Measurements from ENCODE around the gene ERF. TPM values are rescaled to one million over a fixed set of nuclear protein-coding genes. Genes with fewer than 3 reads are reported as not detected.

The ERF gene
- total RNA-seq, 1 donor, result 30.4 TPM

- DNase-seq (ENCODE audit: low read depth), result no peak
- no peak overlapping the region for H3K4me3 ChIP-seq (ENCODE audit: low read depth, low read length)
- no peak for TF ChIP-seq CTCF (IDR thresholded peaks at IDR 0.05; ENCODE audit: insufficient read depth, low read length)
Measured at GRCh38 chr19:42271861-42272534, 17.1 kb upstream of the ERF start.

GRCh38 chr19:42271045-42271419, 16.1 kb upstream of the ERF start:
- no peak for TF ChIP-seq CTCF (IDR thresholded peaks at IDR 0.05; ENCODE audit: insufficient read depth, low read length)
- peak overlapping the region; percentile 89 for H3K4me3 ChIP-seq (ENCODE audit: low read depth, low read length)
- no peak for DNase-seq (ENCODE audit: low read depth)

DNA sequence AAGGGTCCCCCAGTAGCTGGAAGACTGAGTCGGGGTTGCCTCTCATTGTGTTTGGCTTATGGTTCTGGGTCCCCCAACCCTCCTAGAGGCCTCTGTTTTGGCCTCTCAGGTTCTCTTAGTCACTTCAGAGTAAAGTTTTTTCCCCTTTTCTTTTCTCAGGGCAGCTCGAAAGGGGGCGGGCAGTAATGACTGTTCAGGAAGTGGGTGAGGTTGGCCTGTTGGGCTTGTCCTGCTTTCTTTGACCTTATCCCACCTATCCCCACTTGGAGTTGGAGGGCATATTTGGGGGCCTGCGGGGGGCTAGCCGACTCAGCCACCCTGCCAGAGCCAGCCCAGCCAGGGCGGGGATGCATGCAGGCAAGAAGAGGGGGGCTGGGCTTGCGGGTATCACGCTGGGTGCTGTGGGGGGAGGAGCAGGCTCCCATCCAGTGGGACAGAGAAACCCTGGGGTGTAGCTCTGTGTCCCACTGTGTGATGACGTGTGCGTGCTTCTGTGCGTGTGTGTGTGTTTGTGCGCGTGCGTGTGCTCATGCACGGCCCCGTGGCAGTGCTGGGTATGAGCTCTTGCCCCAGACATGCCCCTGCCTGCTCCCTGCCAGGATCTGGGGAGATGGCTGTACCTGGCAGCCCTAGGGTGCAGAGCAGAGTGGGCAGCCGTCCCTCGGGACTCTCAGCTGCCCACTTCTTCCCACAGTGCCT, 15.6 kb upstream of the ERF start:
- peak; percentile 85 for DNase-seq (ENCODE audit: low read depth)
- no peak for TF ChIP-seq CTCF (IDR thresholded peaks at IDR 0.05; ENCODE audit: insufficient read depth, low read length)
- peak overlapping the region; percentile 89 for H3K4me3 ChIP-seq (ENCODE audit: low read depth, low read length)

- H3K4me3 ChIP-seq (ENCODE audit: low read depth, low read length), result peak overlapping the region; percentile 89
- DNase-seq (ENCODE audit: low read depth), result no peak
- TF ChIP-seq CTCF (IDR thresholded peaks at IDR 0.05; ENCODE audit: insufficient read depth, low read length), result no peak
Measured at GRCh38 chr19:42269478-42270345, 14.8 kb upstream of the ERF start.

DNA sequence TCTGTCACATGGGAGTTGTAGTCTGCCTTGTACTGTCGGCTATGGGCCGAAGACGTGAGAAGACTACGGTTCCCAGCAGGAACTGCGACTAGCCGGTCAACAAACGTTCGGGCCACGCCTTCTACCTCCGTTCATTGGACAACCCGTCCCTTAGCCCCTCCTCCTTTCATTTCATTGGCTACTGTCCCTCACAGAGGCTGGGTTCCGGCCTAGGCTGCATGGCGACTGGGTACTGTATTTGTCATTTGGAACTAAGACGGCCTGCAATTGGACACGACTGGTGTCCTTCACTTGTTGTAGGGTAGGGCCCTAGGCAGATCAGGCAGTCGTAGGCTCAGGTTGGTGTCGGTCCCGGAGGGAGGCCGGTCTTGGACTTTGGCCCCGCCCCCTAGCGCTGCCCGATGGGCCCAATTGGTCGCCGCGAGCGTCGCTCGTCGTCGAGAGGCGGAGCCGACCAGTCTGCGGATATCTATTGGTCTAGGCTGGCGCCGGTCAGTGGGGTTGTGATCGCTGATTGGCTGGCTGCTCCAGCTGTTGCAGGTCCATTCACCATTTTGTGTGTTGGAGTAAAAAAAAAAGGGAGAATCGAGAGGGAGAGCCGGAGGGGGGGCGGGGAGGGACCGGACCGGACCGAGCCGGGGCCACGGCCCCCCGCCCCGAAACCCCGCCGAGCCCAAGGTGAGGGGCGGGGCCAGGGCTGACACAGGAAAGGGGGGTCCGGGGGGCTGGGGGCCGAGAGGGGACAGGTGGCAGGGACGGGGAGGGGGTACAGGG, 14.0 kb upstream of the ERF start, which contains the start of gene CIC:
CIC (plus strand) TSS at position 549 of the 774 bp plus-strand sequence. CDS start 2,532 bp downstream, outside the sequence.
- TF ChIP-seq CTCF (IDR thresholded peaks at IDR 0.05; ENCODE audit: insufficient read depth, low read length), result no peak
- H3K4me3 ChIP-seq (ENCODE audit: low read depth, low read length), result peak within 1 kb of the TSS; percentile 95
- DNase-seq (ENCODE audit: low read depth), result peak; percentile 100

DNA sequence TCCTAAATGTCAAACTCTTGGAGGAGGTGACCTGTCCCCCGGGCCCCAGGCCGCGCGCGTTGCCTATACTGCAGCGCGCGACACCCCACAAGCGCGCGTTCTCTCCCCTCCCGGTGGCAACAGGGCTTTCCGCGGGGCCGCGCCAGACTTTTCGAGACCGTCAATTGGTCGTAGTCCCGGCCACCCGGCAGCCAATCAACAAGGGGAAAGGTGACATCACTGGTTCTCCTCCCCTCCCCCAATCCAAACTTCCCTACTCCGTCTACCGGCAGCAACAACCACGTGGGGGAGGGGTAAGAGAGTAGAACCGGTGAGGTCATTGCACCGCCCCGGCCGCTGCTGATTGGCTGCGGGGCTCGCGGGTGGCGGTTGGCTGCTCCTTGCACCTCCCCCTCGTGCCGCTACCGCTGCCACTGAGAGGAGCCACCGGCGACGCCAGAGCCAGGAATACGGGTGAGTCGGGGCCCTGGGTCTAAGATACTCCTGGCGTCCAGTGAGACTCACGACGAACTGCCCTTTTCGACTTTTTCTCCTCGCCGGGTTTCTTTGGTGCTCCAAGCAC, 13.3 kb upstream of the ERF start:
- DNase-seq (ENCODE audit: low read depth), result peak; percentile 100
- peak overlapping the region; percentile 95 for H3K4me3 ChIP-seq (ENCODE audit: low read depth, low read length)
- TF ChIP-seq CTCF (IDR thresholded peaks at IDR 0.05; ENCODE audit: insufficient read depth, low read length), result no peak
